ENCODE data around the gene KLHL1.
"Not testable (repeated sequence)": the region's sequence is repeated elsewhere in the genome, so short reads cannot be mapped to it uniquely, and the experiment has no call there.

The KLHL1 gene

GRCh38 chr13:70108356-70109105 is at the start of gene KLHL1:
Gene KLHL1 (minus strand): TSS chr13:70108452. CDS start chr13:70107699, 753 bp downstream.
- no peak for DNase-seq

GRCh38 chr13:70142658-70143057 is 34.4 kb upstream of the KLHL1 start:
- DNase-seq = not testable (repeated sequence)

GRCh38 chr13:70128098-70128497 is 19.8 kb upstream of the KLHL1 start:
- no peak for DNase-seq

- no peak for DNase-seq
Observed at GRCh38 chr13:70125693-70126092, 17.4 kb upstream of the KLHL1 start.

DNA sequence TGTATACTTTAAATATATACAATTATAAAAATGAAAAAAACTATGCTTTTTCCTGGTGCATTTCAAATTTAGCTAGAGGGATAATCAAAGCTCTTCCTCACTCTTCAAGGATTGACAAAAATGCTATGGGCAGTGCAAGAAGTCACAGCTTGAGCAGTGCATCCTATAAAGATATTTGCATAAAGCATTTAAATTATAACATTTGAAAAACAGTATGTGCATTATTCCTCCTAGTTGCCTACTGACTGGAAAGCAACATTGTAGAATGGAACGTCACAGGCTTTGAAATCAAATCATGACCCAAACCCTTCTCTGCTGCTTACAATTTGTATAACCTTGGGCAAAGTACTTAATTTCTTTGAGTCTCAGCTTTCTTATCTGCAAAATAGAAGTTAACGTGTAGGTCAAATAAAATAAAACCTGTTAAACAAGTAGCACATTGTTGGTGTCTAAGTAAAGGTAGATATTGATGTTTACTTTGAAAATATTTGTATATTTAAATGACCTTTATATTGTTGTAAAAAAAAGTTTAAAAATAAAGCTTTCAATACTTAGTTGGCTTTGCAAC is 9.2 kb upstream of the KLHL1 start:
- no peak for DNase-seq

DNA sequence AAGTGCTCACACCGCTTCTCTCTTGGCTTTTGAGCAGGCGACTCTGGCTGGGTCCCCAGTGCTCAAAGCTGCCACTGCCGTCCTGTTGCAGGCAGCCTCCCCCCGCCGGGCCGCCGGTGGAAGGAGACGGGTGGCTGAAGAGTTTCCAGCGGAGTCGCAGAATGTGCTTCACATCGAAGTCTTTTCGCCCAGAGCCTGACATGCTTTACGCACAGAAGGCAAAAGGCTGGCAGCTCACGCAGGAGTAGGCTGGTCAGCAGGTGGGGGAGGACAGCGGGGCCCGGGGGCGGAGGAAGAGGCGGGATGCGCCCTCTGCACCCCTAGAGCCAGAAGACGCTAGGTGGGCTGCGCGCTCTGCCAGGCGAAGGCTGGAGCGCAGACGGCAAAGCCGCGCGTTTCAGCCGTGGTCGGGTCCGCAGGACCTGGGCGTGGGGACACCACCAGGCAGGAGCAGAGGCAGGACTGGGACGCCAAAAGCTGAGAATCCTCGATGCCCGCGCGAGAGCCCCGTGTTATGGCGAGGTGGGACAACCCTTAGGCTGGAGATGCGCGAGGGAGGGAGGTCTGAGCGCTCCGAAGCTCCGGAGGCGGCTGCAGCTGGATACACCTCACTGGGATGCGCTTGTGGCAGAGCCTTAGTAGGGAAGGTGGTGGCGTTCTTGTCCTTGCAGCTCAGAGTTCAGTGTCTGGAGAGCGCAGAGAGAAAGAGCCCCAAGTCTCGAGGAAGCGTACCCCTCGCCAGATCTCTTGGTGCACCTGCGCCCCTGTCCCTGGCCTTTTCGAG is 562 bp downstream of the KLHL1 start, which contains the start of gene ATXN8OS:
ATXN8OS (plus strand) TSS at position 329 of the 784 bp plus-strand sequence.
- no peak for DNase-seq

DNA sequence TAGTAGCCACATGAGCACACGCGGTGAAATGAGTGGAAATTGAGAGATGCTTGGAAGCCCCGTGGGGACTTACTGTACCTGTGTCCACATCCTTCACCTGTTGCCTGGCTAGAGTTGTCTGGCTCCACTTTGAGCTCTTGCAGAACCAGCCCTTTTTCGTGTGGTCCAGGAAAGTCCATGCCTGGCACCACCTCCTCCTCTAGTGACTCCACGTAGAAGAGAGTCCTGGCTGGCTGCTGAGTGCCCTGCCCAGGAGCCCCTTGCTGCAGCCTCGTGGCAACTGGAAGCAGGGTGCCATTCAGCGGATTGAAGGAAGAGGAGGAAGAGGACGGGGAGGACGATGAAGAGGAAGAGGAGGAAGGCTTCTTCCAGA is 1.1 kb downstream of the KLHL1 start:
- DNase-seq = no peak

DNA sequence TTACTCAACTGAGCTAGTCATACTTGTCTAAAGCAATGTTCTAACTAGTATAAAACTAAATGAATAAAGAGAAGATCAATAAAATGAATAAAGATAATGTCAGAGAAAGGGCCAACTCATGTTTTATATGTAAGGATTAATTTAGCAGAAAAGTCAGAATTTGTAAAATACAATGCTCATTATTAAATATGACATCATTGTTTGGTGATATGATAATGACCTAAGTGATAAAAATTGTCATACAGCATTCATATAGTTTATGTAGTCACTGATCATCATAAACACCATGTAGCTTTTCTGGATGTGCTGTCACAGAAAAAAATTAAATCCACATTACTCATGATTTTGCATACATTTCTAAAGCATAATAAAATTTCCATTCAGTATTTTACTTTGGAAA is 3.8 kb downstream of the KLHL1 start:
- DNase-seq = no peak

- no peak for DNase-seq
Observed at GRCh38 chr13:70098669-70099068, 9.6 kb downstream of the KLHL1 start.

- DNase-seq = no peak
Observed at GRCh38 chr13:70090036-70090723, 18.1 kb downstream of the KLHL1 start.

- DNase-seq = no peak
Observed at GRCh38 chr13:70088926-70089325, 19.3 kb downstream of the KLHL1 start.

GRCh38 chr13:70087247-70087646 is 21.0 kb downstream of the KLHL1 start:
- no peak for DNase-seq

DNA sequence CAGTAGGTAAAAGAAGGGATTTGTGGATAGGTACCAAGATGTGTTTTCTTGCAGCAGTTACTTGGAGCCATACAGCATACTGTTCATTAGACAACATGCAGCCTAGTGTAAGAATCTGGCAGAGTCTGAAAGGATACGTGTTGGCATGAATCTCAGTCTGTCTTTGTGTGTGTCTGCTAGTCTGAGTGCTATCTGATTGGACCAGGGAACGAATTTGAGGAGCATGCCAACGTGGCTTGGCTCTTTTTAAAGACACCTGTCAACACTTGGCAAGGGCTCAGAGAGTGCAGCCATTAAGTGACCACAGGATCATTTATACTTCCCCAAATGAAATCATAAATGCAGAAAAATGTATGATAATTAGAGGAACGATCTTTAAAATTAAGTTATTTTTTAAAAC is 28.2 kb downstream of the KLHL1 start:
- no peak for DNase-seq

GRCh38 chr13:70054572-70054971 is 53.7 kb downstream of the KLHL1 start:
- DNase-seq = no peak

DNA sequence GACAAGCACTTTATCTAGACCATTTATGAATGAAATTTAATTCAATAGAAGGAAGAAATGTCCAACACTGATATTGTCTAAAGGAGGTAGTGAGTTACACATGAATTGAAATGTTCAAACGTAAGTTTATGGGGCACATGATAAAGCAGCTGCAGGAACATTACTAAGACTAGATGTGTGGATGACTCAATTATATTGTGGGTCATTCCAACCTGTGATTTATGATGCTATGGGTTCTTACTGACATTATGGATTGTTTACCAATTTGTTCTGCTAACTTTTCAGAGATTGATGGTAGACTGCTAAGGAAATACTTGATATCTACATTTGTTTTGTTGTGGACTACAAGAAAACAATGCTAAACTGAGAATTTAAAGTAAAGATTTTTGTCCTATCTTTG is 56.7 kb downstream of the KLHL1 start:
- DNase-seq = no peak

GRCh38 chr13:70043685-70044084 is 64.6 kb downstream of the KLHL1 start:
- DNase-seq = no peak

DNA sequence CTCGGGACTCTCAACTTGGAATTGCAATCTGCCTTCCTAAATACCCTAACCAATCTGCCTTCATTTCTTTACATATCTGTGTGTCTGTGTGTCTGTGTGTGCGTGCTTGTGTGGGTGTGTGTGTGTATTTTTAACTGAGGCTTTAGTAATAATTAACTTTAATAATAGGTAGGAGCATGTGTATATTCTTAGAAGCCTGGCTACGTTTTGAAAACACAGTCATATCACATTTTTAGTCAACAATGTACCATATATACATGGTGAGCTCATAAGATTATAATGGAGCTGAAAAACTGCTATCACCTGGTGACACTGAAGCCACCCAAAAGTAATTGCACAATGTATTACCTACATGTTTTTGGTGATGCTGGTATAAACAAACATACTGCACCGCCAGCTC is 66.1 kb downstream of the KLHL1 start:
- no peak for DNase-seq

DNA sequence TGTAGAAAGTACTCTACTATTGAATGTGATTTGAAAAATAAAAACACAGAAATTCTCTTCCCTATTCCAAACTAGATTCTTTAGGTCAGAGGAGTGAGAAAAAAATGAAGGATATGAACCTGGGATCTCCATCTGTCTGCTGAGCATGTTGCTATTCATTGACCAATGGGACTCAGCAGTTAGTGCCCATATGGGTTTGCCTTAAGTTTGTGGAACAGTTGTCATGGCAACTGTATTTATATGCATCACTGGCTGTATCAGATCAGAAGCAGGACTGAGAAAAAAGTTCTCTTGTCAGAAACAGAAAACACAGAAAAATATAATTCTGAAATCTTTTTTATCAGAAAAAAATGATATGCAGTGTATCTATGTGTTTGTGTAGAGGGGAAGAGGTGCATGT is 74.0 kb downstream of the KLHL1 start:
- DNase-seq = no peak

GRCh38 chr13:70027551-70027950 is 80.7 kb downstream of the KLHL1 start:
- DNase-seq = no peak

- no peak for DNase-seq
Observed at GRCh38 chr13:70023516-70023915, 84.7 kb downstream of the KLHL1 start.

DNA sequence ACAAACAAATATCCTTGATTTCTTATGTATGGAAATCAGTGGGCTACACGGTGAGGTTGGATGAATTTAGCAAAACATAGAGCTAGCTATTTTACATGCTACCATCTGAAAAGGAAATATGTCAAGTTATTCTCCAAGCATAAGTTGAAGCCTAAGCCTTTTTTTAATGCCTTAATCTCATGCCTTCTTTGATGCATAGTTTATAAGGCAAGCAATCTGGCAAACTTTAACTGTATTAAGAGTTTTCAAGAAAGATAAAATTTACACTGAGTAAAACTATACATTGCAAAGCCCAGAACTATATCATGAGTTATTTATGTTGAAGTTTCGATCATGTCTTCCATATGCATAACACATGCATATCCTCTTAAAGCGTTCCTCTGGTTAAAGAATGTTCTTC is 85.6 kb downstream of the KLHL1 start:
- no peak for DNase-seq

DNA sequence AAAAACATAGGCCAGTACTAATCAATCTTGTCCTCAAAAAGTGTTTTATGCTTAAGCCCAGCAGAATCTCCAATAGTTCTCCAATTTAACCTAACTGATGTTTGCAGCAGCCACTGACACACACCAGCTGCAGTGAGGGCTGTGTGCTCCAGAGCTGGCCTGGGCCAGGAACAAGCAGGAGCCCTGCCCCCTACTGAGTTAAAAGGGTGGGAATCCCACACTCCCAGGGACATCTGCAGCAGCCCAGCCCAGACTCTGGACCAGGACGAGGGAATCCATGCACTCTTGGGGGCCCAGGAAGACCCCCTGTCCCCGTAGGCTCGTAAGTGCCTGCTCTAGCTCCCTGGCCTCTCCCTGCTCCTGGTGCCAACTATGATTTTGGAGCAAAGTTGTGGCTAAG is 92.1 kb downstream of the KLHL1 start:
- no peak for DNase-seq

DNA sequence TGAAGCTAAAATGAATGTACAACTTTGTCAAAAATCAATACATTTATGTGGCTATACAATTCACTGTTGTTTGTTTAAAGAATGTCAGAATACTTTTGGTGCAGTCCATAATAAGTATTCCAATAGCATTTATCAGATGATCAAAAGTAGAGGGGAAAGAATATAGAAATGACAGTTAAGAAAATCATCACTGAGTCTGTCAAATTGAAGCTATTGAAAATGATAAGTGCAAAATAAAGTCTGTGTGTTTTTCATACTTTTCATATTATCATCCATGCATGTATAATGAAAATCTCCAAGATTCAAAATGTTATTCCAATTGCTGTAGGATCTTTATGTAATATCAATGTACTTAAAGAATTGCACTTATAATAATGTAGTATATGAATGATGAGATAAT is 93.9 kb downstream of the KLHL1 start:
- no peak for DNase-seq
